Esophagus muscularis mucosa (tissue), 4 donors: ENCODE results near the gene OR10A6. TPM values are rescaled to one million over a fixed set of nuclear protein-coding genes. Genes with fewer than 3 reads are reported as not detected.

Experiments used
- DNase-seq: peaks from one replicate; pipeline ENCODE4 v3.0.0-alpha.2; 2017; ENCODE audit errors: extremely low spot score
- H3K27ac ChIP-seq, 4 donors: fragments of 200-600 bp; sonication (generic); replicated peaks in 1 of 4; 1 replicate in 3 of 4; 2 replicates in 1 of 4; pipeline ENCODE4 v1.5.1; 2016 to 2019; ENCODE audit warnings: mild to moderate bottlenecking in 1 of 4
- H3K27me3 ChIP-seq, 4 donors: fragments of 200-600 bp; sonication (generic); one replicate each; pipeline versions ENCODE4 v1.5.1 to v1.6.0; 2016 to 2019
- H3K36me3 ChIP-seq, 4 donors: fragments of 200-600 bp; sonication (generic); one replicate each; pipeline ENCODE4 v1.5.1; 2016 to 2019
- H3K4me1 ChIP-seq, 4 donors: fragments of 200-600 bp; sonication (generic); one replicate each; pipeline ENCODE4 v1.5.1; 2016 to 2019
- H3K4me3 ChIP-seq, 4 donors: fragments of 200-600 bp; sonication (generic); 1 replicate in 2 of 4; 2 replicates in 2 of 4; pipeline ENCODE4 v1.5.1; 2016 to 2019; ENCODE audit warnings: mild to moderate bottlenecking in 4 of 4, moderate library complexity in 1 of 4
- H3K9me3 ChIP-seq, 4 donors: fragments of 200-600 bp; sonication (generic); 1 replicate in 3 of 4; 2 replicates in 1 of 4; pipeline ENCODE4 v1.5.1; 2016 to 2019
- EP300 ChIP-seq: sonication (generic); formaldehyde crosslinking; IDR thresholded peaks from one replicate; pipeline ENCODE4 v1.6.1; 2017; ENCODE audit warnings: antibody characterized with exemption
- POLR2A ChIP-seq: fragments of 450-650 bp; IDR thresholded peaks from one replicate; pipeline ENCODE4 v1.6.1; 2017; ENCODE audit warnings: antibody characterized with exemption, moderate library complexity, mild to moderate bottlenecking, low read depth
- POLR2AphosphoS5 ChIP-seq, 2 donors: sonication (generic); formaldehyde crosslinking; IDR thresholded peaks; one replicate each; pipeline ENCODE4 v1.6.1; 2017; ENCODE audit warnings: antibody characterized with exemption in 2 of 2
- WGBS: methylation state at CpG from one replicate; pipeline ENCODE4 v1.1.5; 2018; 5-methylcytosine and 5-hydroxymethylcytosine counted together
- intact Hi-C: fragments of 100-400 bp; cut with DNase I; formaldehyde crosslinking; loops from one replicate; pipeline ENCODE4 v1.15.1; 2023
- total RNA-seq, 4 donors: library from RNA; depleted of rRNA; stranded (reverse); fragments of >200 nt; gene quantifications; one replicate each; pipeline versions ENCODE4 v1.1.0 to v1.2.1, GENCODE V29; 2016
- TF ChIP-seq, protein P1 (sequence below), 3 experiments: fragments of 200-600 bp in 2 of 3; fragments of 450-650 bp in 1 of 3; sonication (generic) in 2 of 3; IDR thresholded peaks; one replicate each; pipeline ENCODE4 v1.5.1; 2017 to 2019; ENCODE audit warnings: antibody characterized with exemption in 3 of 3, mild to moderate bottlenecking in 2 of 3, moderate library complexity in 1 of 3

The OR10A6 gene
- total RNA-seq, 4 donors from 2014 or later, result not detected

GRCh38 chr11:7964873-7965272 is 33.8 kb upstream of the OR10A6 start:
- H3K9me3 ChIP-seq, result no peaks in the 10 kb centered on the region
- H3K27me3 ChIP-seq, result peaks cover 0 to 10% (median 0%) of the 10 kb centered on the region in 4 donors
- no peak for DNase-seq
- H3K4me1 ChIP-seq, result no peaks in the 10 kb centered on the region
- no peaks in the 10 kb centered on the region for H3K36me3 ChIP-seq
- no peak overlapping the region for H3K27ac ChIP-seq
- H3K4me3 ChIP-seq, result no peak overlapping the region
- intact Hi-C loops, result no loop called here
- no peak for TF ChIP-seq POLR2AphosphoS5 (IDR thresholded peaks at IDR 0.05)
- TF ChIP-seq EP300, result no peak
- TF ChIP-seq POLR2A, result no peak
- TF ChIP-seq, protein P1, sequence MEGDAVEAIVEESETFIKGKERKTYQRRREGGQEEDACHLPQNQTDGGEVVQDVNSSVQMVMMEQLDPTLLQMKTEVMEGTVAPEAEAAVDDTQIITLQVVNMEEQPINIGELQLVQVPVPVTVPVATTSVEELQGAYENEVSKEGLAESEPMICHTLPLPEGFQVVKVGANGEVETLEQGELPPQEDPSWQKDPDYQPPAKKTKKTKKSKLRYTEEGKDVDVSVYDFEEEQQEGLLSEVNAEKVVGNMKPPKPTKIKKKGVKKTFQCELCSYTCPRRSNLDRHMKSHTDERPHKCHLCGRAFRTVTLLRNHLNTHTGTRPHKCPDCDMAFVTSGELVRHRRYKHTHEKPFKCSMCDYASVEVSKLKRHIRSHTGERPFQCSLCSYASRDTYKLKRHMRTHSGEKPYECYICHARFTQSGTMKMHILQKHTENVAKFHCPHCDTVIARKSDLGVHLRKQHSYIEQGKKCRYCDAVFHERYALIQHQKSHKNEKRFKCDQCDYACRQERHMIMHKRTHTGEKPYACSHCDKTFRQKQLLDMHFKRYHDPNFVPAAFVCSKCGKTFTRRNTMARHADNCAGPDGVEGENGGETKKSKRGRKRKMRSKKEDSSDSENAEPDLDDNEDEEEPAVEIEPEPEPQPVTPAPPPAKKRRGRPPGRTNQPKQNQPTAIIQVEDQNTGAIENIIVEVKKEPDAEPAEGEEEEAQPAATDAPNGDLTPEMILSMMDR (IDR thresholded peaks at IDR 0.05), result no peak

DNA sequence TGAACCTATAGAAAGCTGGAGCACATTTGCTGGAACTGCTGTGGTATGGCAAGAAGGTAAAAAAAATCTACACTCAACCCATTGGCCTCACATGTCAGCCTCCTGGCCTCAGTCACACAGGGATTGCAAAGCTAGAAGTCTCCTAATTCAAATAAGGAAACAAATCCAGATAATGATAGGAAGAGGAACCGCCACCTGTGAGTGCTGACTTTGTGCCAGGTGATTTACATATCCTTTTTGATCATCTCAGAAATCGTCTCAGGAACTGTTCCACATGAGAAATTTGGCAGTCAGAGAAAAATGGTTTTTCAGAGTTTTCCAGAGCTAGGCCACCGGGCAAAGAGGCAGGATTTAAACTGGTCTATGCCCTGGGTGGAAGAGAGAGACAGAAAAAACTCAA is 33.2 kb upstream of the OR10A6 start:
- Histone ChIP-seq H3K36me3 (no peaks in the 10 kb centered on the region), H3K4me3 (no peak overlapping the region), H3K27ac (no peak overlapping the region), H3K9me3 (no peaks in the 10 kb centered on the region), H3K27me3 (peaks cover 0 to 11% (median 0%) of the 10 kb centered on the region in 4 donors), H3K4me1 (no peaks in the 10 kb centered on the region)
- 60% methylated on average over 3 of the region's 3 CpGs for WGBS
- DNase-seq, result no peak
- intact Hi-C loops, result no loop called here
- TF ChIP-seq POLR2AphosphoS5 (IDR thresholded peaks at IDR 0.05), result no peak
- TF ChIP-seq, protein P1 (IDR thresholded peaks at IDR 0.05), result no peak
- no peak for TF ChIP-seq EP300
- no peak for TF ChIP-seq POLR2A

GRCh38 chr11:7955191-7955590 is 24.1 kb upstream of the OR10A6 start:
- Histone ChIP-seq H3K27ac (no peak overlapping the region), H3K27me3 (peaks cover 0 to 4% (median 0%) of the 10 kb centered on the region in 4 donors), H3K4me1 (no peaks in the 10 kb centered on the region), H3K4me3 (no peak overlapping the region), H3K9me3 (peaks cover 0 to 3% (median 1%) of the 10 kb centered on the region in 4 donors), H3K36me3 (no peaks in the 10 kb centered on the region)
- 87% methylated on average over 1 of the region's 1 CpG for WGBS
- TF ChIP-seq POLR2A (no peak), EP300 (no peak), POLR2AphosphoS5 (IDR thresholded peaks at IDR 0.05) (no peak)
- TF ChIP-seq, protein P1 (IDR thresholded peaks at IDR 0.05), result no peak
- DNase-seq, result no peak
- intact Hi-C loops, result no loop called here

- Histone ChIP-seq H3K9me3 (peaks cover 0 to 8% (median 1%) of the 10 kb centered on the region in 4 donors), H3K4me3 (no peak overlapping the region), H3K27me3 (peaks cover 0 to 8% (median 0%) of the 10 kb centered on the region in 4 donors), H3K27ac (no peak overlapping the region), H3K36me3 (no peaks in the 10 kb centered on the region), H3K4me1 (no peaks in the 10 kb centered on the region)
- no peak for DNase-seq
- WGBS, result 74% methylated on average over 1 of the region's 1 CpG
- intact Hi-C loops, result no loop called here
- TF ChIP-seq EP300 (no peak), POLR2A (no peak), POLR2AphosphoS5 (IDR thresholded peaks at IDR 0.05) (no peak)
- TF ChIP-seq, protein P1 (IDR thresholded peaks at IDR 0.05), result no peak
Observed at GRCh38 chr11:7949934-7950333, 18.9 kb upstream of the OR10A6 start.

DNA sequence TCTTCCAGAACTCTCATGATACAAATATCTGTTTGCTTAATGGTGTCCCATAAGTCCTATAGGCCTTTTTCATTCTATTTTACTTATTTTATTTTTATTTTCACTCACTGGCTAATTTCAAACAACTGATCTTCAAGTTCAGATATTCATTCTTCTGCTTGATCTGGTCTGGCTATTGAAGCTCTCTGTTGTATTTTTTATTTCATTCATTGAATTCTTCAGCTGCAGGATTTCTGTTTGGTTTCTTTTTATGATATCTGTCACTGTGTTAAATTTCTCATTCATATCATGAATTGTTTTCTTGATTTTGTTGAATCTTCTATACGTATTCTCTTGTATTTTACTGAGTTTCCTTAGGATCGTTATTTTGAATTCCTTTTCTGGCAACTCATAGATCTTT is 13.1 kb upstream of the OR10A6 start:
- no peaks in the 10 kb centered on the region for H3K4me1 ChIP-seq
- intact Hi-C loops, result no loop called here
- no peak overlapping the region for H3K27ac ChIP-seq
- TF ChIP-seq POLR2AphosphoS5 (IDR thresholded peaks at IDR 0.05) (no peak), EP300 (no peak), POLR2A (no peak)
- TF ChIP-seq, protein P1 (IDR thresholded peaks at IDR 0.05), result no peak
- 91% methylated on average over 2 of the region's 2 CpGs for WGBS
- H3K27me3 ChIP-seq, result peaks cover 0 to 8% (median 0%) of the 10 kb centered on the region in 4 donors
- DNase-seq, result no peak
- no peak overlapping the region for H3K4me3 ChIP-seq
- H3K9me3 ChIP-seq, result peaks cover 0 to 31% (median 19%) of the 10 kb centered on the region in 4 donors
- no peaks in the 10 kb centered on the region for H3K36me3 ChIP-seq
